Bronchial epithelial cell (primary cell): ENCODE data around the gene PKNOX2. TPM values are rescaled to one million over a fixed set of nuclear protein-coding genes. Genes with fewer than 3 reads are reported as not detected.
A peak's percentile ranks its signal among the peaks of the same experiment; 100 is the strongest.

Experiments used
- DNase-seq: peaks from one replicate; pipeline ENCODE4 v3.0.0-alpha.2; 2010; ENCODE audit warnings: low read depth
- FAIRE-seq: peaks from 2 replicates; lab custom pipeline; 2011; peaks lifted over from hg19 to GRCh38; lab: Jason Lieb, UNC
- H3K27me3 ChIP-seq: 2 replicates; pipeline ENCODE4 v1.5.1; 2011; ENCODE audit warnings: low read length; ENCODE audit not compliant: control insufficient read depth, insufficient read depth
- H3K36me3 ChIP-seq: 2 replicates; pipeline ENCODE4 v1.5.1; 2011; ENCODE audit warnings: low read length; ENCODE audit not compliant: control insufficient read depth, insufficient read depth
- H3K4me3 ChIP-seq: 2 replicates; pipeline ENCODE4 v1.5.1; 2011; ENCODE audit warnings: mild to moderate bottlenecking, low read depth, low read length, control low read depth
- total RNA-seq: library from RNA; depleted of rRNA; stranded (reverse); fragments of >200 nt; gene quantifications from 2 replicates; pipeline ENCODE4 v1.2.1, GENCODE V29; 2014
- TF ChIP-seq, protein P1 (sequence below): IDR thresholded peaks from 2 replicates; pipeline ENCODE4 v1.5.1; 2011; ENCODE audit warnings: mild to moderate bottlenecking, moderate library complexity, low read length, control low read depth, inconsistent platforms; ENCODE audit not compliant: insufficient read depth, severe bottlenecking

Gene PKNOX2
- total RNA-seq, 1 donor from 2014 or later = not detected

- no peaks in the 10 kb centered on the region for H3K27me3 ChIP-seq
Measured at GRCh38 chr11:125250318-125251213, 86.0 kb downstream of the PKNOX2 start.

DNA sequence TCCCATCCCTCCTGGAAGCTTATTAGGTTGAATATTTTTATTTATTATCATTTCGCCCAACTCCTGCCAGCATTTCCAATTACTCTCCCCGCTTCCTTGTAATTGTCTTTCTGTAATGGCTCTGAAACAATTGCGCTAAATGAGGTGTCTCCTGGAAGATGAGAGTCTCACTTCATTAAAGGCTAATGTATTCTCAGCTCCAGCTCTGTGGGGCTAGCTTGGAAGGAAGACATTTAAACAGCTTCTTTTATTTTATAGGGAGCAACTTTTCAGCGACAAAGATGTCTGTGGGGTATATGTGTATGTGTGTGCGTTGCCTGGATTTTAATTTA lies 86.6 kb downstream of the PKNOX2 start:
- no peak for FAIRE-seq
- H3K27me3 ChIP-seq = no peaks in the 10 kb centered on the region
- no peaks in the 10 kb centered on the region for H3K36me3 ChIP-seq
- no peak overlapping the region for H3K4me3 ChIP-seq
- no peak for DNase-seq
- TF ChIP-seq, protein P1, sequence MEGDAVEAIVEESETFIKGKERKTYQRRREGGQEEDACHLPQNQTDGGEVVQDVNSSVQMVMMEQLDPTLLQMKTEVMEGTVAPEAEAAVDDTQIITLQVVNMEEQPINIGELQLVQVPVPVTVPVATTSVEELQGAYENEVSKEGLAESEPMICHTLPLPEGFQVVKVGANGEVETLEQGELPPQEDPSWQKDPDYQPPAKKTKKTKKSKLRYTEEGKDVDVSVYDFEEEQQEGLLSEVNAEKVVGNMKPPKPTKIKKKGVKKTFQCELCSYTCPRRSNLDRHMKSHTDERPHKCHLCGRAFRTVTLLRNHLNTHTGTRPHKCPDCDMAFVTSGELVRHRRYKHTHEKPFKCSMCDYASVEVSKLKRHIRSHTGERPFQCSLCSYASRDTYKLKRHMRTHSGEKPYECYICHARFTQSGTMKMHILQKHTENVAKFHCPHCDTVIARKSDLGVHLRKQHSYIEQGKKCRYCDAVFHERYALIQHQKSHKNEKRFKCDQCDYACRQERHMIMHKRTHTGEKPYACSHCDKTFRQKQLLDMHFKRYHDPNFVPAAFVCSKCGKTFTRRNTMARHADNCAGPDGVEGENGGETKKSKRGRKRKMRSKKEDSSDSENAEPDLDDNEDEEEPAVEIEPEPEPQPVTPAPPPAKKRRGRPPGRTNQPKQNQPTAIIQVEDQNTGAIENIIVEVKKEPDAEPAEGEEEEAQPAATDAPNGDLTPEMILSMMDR = no peak

More at GRCh38 chr11:125250318-125251213, 86.0 kb downstream of the PKNOX2 start:
- FAIRE-seq (no peak), DNase-seq (no peak)
- H3K36me3 ChIP-seq = no peaks in the 10 kb centered on the region
- H3K4me3 ChIP-seq = no peak overlapping the region
- TF ChIP-seq, protein P1 = no peak

DNA sequence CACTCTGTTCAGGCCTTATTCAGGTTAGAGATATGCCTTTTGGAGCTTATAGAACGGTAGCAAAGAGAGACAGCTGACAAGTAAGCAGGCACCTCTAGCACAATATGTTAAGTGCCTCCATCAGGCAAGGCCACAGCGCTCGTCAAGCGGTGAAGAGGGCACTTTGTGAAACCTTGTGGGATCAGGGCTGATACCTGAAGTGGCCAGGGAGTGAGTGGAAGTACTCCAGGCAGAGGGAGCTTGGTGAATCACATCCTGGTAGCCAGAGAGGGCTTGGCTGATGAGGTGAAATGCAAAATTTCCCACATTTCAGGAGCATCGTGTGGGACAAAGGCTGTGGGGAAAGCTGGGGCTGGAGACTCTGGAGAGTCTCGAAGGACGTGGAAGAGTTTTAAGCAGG lies 87.4 kb downstream of the PKNOX2 start:
- H3K27me3 ChIP-seq = no peaks in the 10 kb centered on the region
- TF ChIP-seq, protein P1 = no peak
- FAIRE-seq = no peak
- no peak overlapping the region for H3K4me3 ChIP-seq
- H3K36me3 ChIP-seq = no peaks in the 10 kb centered on the region
- DNase-seq = peak; percentile 5

GRCh38 chr11:125253289-125253688 lies 88.7 kb downstream of the PKNOX2 start:
- no peak for DNase-seq
- no peaks in the 10 kb centered on the region for H3K27me3 ChIP-seq
- TF ChIP-seq, protein P1 = no peak
- no peak for FAIRE-seq
- H3K4me3 ChIP-seq = no peak overlapping the region
- no peaks in the 10 kb centered on the region for H3K36me3 ChIP-seq

- TF ChIP-seq, protein P1 = no peak
- DNase-seq = no peak
- no peaks in the 10 kb centered on the region for H3K27me3 ChIP-seq
- FAIRE-seq = no peak
- no peaks in the 10 kb centered on the region for H3K36me3 ChIP-seq
- H3K4me3 ChIP-seq = no peak overlapping the region
Measured at GRCh38 chr11:125253795-125254525, 89.4 kb downstream of the PKNOX2 start.
